Adrenal gland (tissue), 12 donors: ENCODE measurements around the gene GSE1. TPM values are rescaled to one million over a fixed set of nuclear protein-coding genes. Genes with fewer than 3 reads are reported as not detected.

Source experiments
- DNase-seq, 7 donors: peaks; one replicate each; pipeline ENCODE4 v3.0.0-alpha.2; 2019 to 2020
- H3K27ac ChIP-seq, 5 donors: fragments of 200-600 bp; sonication (generic) in 4 of 5; 1 replicate in 3 of 5; 2 replicates in 2 of 5; pipeline versions ENCODE4 v1.5.1 to v1.8.0; 2016 to 2020; ENCODE audit warnings: mild to moderate bottlenecking in 1 of 5
- H3K27me3 ChIP-seq: fragments of 200-600 bp; 2 replicates; pipeline ENCODE4 v1.8.0; 2021
- H3K36me3 ChIP-seq, 2 donors: fragments of 200-600 bp; replicated peaks in 1 of 2; 1 replicate in 1 of 2; 2 replicates in 1 of 2; pipeline versions ENCODE4 v1.5.1 to v1.8.0; 2018 to 2022
- H3K4me1 ChIP-seq, 2 donors: fragments of 200-600 bp; replicated peaks in 1 of 2; 1 replicate in 1 of 2; 2 replicates in 1 of 2; pipeline versions ENCODE4 v1.5.1 to v1.8.0; 2018 to 2021
- H3K4me3 ChIP-seq, 4 donors: fragments of 200-600 bp; sonication (generic) in 3 of 4; one replicate each; pipeline ENCODE4 v1.5.1; 2016 to 2018
- H3K9me3 ChIP-seq, 3 donors: fragments of 200-600 bp; sonication (generic) in 1 of 3; replicated peaks in 1 of 3; 1 replicate in 2 of 3; 2 replicates in 1 of 3; pipeline versions ENCODE4 v1.5.1 to v1.8.0; 2016 to 2021
- CTCF ChIP-seq, 6 experiments: fragments of 450-650 bp in 4 of 6; fragments of 200-600 bp in 2 of 6; sonication (generic) in 1 of 6; IDR thresholded peaks; 1 replicate in 5 of 6; 2 replicates in 1 of 6; pipeline versions ENCODE4 v1.5.1 to v1.8.0; 2016 to 2021; ENCODE audit warnings: antibody characterized with exemption in 6 of 6, mild to moderate bottlenecking in 2 of 6, moderate library complexity in 1 of 6
- POLR2A ChIP-seq, 2 donors: fragments of 450-650 bp; IDR thresholded peaks; one replicate each; pipeline ENCODE4 v1.6.1; 2017; ENCODE audit warnings: antibody characterized with exemption in 2 of 2, mild to moderate bottlenecking in 2 of 2, moderate library complexity in 1 of 2
- WGBS, 4 donors: extraction: QIAGEN DNeasy Blood & Tissue Kit in 2 of 4; methylation state at CpG; one replicate each; pipeline versions ENCODE4 v1.1.5 to v1.1.7; 2013 to 2017; 5-methylcytosine and 5-hydroxymethylcytosine counted together
- intact Hi-C, 2 donors: fragments of 100-400 bp; cut with DNase I; formaldehyde crosslinking; loops; one replicate each; pipeline versions ENCODE4 v1.14.1 to v1.15.0; 2022 to 2023
- polyA plus RNA-seq, 3 donors: library from polyadenylated mRNA; stranded (reverse); fragments of 200-250 nt in 2 of 3; fragments of 350-450 nt in 1 of 3; fragmentation: Illumina TruSeq in 1 of 3; extraction: RNeasy Lipid Tissue Mini Kit (QIAGEN cat#74804) in 1 of 3; gene quantifications; one replicate each; pipeline ENCODE4 v1.2.3, GENCODE V29; 2013 to 2014
- total RNA-seq, 9 donors: library from RNA; depleted of rRNA in 4 of 9; stranded (reverse); fragments of >200 nt in 4 of 9; fragments of 120-200 nt in 1 of 9; fragmentation: NEBNext Ultra II Directional in 1 of 9; extraction: Animal tissue kit (Norgen Biotek cat#: 25700) in 1 of 9; gene quantifications; one replicate each; pipeline versions ENCODE4 v1.1.0 to v1.2.4, GENCODE V29; 2013 to 2023
- donor health status: healthy with polysubstance abuse.
- donor health status: Bipolar disorder and iron deficiency.
- donor health status: DM: yes; HTN: yes; CAD: no.
- donor health status: DM: no; HTN: no; CAD: no.
- donor health status: DM: no; HTN: no; CAD: no.
- donor health status: DM: yes; HTN: yes; CAD: no.

The GSE1 gene
- total and polyA plus RNA-seq, 12 donors, result 7.8 to 99.9 (median 64.8) TPM

DNA sequence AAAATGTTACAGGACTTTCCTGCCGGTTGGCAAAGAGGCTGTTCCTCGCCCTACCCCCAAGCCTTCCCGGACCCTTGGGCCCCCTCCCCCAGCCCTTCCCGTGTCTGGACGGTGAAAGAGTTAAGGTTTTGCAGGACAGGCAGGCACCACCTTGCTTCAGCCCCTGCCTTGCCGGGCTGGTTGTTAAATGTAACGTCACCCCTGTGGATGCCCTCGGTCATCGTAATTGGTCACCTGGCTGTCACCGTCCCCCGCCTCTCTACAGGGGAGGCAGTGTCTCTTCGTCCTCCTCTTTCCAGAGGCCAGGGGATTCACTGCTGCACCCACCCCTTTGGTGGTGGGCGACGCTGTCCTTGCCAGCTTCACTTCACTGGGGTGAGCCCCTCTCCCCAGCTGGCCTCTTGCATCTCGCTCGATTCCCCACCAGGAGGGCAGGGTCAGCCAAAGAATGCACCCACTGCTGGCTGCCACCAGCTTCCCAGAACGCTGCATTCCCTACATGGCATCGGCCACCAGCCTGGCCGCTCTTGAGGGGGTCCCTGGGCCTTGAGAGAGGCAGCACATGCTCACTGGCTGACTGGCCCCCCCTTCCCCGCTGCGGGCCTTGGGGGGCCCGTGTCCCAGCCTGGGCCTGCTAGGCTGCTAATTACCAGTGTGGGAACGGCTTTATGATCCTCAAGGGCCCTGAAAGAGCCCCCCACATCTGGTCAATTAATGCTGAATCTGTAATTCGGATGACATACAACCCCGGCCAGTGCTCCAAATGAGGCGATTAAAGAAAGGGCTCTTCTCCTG lies 25.2 kb upstream of the GSE1 start:
- DNase-seq, result peak in 1 of 7 donors; percentile 70

GRCh38 chr16:85588562-85589503 lies 24.3 kb upstream of the GSE1 start:
- Histone ChIP-seq H3K27ac (no peak overlapping the region), H3K36me3 (no peaks in the 10 kb centered on the region), H3K4me1 (peaks cover 5 to 12% of the 10 kb centered on the region in 2 donors), H3K27me3 (no peaks in the 10 kb centered on the region), H3K9me3 (no peaks in the 10 kb centered on the region), H3K4me3 (no peak overlapping the region)
- intact Hi-C loops, result no loop called here
- WGBS, 4 donors, result 76 to 88% (median 82%) methylated on average over 19 to 27 of the region's 27 CpGs
- TF ChIP-seq CTCF (IDR thresholded peaks at IDR 0.05) (no peak), POLR2A (IDR thresholded peaks at IDR 0.05) (no peak)
- DNase-seq, result no peak

More for the DNA sequence above, 25.2 kb upstream of the GSE1 start:
- no peak for TF ChIP-seq CTCF (IDR thresholded peaks at IDR 0.05)
- H3K4me3 ChIP-seq, result no peak overlapping the region
- H3K4me1 ChIP-seq, result peaks cover 5 to 11% of the 10 kb centered on the region in 2 donors
- intact Hi-C loops, result no loop called here
- no peaks in the 10 kb centered on the region for H3K36me3 ChIP-seq
- no peak overlapping the region for H3K27ac ChIP-seq
- no peaks in the 10 kb centered on the region for H3K27me3 ChIP-seq
- WGBS, 4 donors, result 89 to 95% (median 90%) methylated on average over 16 to 26 of the region's 26 CpGs
- H3K9me3 ChIP-seq, result no peaks in the 10 kb centered on the region

DNA sequence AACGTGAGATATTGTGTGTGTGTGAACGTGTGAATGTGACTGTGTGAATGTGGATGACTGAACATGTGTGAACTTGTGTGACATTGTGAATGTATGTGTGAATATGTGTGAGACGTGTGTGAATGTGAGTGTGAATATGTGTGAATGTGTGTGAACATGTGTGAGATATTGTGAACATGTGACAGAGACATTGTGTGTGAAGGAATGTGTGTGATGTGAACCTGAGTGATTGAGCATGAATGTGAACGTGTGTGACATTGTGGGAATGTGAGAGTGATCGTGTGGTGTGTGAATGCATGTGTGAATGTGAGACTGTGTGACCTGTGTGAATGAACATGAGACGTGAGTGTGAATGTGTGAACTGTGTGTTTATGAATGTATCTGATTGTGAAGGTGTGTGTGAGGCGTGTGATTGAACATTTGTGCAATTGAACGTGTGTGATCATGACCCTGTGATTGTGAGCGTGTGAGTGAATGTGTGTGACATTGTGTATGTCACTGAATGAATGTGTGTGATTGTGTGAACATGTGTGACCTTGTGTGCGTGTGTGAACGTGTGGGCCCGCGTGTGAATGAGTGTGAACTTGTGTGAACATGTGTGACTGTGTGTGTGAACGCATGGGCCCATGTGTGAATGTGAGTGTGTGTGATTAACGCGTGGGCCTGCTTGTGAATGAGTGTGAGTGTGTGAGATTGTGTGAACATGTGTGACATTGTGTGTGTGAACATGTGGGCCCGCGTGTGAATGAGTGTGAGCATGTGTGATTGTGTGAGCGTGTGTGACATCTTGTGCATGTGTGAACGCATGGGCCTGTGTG lies 23.2 kb upstream of the GSE1 start:
- 92 to 95% (median 95%) methylated on average over 20 of the region's 20 CpGs for WGBS, 4 donors
- peaks cover 5 to 12% of the 10 kb centered on the region in 2 donors for H3K4me1 ChIP-seq

More for the DNA sequence above, 23.2 kb upstream of the GSE1 start:
- intact Hi-C loops, result no loop called here
- no peaks in the 10 kb centered on the region for H3K36me3 ChIP-seq
- no peak overlapping the region for H3K27ac ChIP-seq
- DNase-seq, result no peak
- no peak overlapping the region for H3K4me3 ChIP-seq
- H3K9me3 ChIP-seq, result no peaks in the 10 kb centered on the region
- H3K27me3 ChIP-seq, result no peaks in the 10 kb centered on the region
- TF ChIP-seq POLR2A (IDR thresholded peaks at IDR 0.05) (no peak), CTCF (IDR thresholded peaks at IDR 0.05) (no peak)
